DOHH2 (cell line): ENCODE results near the gene SENP2.

Experiments
- EZH2phosphoT487 ChIP-seq: fragments of 200-600 bp; sonication (generic); IDR thresholded peaks from 2 replicates; pipeline ENCODE4 v1.6.1; 2017; ENCODE audit warnings: borderline replicate concordance, mild to moderate bottlenecking, antibody characterized with exemption, low read length, moderate library complexity, mixed read lengths
- TF ChIP-seq, protein P1 (sequence below): fragments of 200-600 bp; sonication (generic); IDR thresholded peaks from one replicate; pipeline ENCODE4 v1.5.1; 2014; ENCODE audit warnings: antibody characterized with exemption, mild to moderate bottlenecking, low read depth, low read length; ENCODE audit not compliant: poor library complexity, severe bottlenecking

DNA sequence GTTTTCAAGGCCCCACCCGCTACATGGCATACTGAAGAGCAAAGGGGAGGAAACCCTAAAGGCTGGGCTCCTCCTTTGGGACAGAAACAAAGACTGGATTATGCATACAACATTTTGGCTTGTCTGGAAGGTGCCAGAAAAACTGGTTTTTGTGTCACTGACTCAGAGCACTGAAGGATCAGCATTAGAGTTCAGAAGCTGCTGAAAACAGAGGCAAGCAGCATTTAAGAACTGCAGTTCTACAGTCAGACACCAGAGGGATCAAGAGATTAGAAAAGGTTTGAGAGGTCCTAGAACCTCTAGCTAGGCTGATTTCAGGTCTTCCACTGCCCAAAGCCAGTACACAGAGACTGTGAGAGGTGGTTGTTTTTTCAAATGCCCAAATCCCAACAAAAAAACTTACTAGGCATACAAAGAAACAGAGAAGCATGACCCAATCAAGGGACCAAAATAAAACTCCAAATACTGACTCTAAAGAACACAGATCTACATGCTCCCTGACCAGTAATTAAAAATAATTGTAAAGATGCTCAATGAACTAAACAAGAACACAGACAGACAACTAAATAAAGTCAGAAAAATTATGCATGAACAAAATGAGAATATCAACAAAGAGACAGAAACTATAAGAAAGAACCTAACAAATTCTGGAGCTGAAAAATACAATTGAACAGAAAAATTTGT lies 91.2 kb downstream of the SENP2 start:
- TF ChIP-seq, protein P1, sequence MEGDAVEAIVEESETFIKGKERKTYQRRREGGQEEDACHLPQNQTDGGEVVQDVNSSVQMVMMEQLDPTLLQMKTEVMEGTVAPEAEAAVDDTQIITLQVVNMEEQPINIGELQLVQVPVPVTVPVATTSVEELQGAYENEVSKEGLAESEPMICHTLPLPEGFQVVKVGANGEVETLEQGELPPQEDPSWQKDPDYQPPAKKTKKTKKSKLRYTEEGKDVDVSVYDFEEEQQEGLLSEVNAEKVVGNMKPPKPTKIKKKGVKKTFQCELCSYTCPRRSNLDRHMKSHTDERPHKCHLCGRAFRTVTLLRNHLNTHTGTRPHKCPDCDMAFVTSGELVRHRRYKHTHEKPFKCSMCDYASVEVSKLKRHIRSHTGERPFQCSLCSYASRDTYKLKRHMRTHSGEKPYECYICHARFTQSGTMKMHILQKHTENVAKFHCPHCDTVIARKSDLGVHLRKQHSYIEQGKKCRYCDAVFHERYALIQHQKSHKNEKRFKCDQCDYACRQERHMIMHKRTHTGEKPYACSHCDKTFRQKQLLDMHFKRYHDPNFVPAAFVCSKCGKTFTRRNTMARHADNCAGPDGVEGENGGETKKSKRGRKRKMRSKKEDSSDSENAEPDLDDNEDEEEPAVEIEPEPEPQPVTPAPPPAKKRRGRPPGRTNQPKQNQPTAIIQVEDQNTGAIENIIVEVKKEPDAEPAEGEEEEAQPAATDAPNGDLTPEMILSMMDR, result peak; percentile 70
- no peak for TF ChIP-seq EZH2phosphoT487
